GM19351 (cell line): ENCODE measurements around the gene NR1D1.

ENCODE experiments used
- ATAC-seq: cut with Tn5 transposase; IDR thresholded peaks from one replicate; pipeline ENCODE4 v1.9.1; 2021; ENCODE audit warnings: mild to moderate bottlenecking, moderate library complexity; ENCODE audit not compliant: unreplicated experiment

The NR1D1 gene

DNA sequence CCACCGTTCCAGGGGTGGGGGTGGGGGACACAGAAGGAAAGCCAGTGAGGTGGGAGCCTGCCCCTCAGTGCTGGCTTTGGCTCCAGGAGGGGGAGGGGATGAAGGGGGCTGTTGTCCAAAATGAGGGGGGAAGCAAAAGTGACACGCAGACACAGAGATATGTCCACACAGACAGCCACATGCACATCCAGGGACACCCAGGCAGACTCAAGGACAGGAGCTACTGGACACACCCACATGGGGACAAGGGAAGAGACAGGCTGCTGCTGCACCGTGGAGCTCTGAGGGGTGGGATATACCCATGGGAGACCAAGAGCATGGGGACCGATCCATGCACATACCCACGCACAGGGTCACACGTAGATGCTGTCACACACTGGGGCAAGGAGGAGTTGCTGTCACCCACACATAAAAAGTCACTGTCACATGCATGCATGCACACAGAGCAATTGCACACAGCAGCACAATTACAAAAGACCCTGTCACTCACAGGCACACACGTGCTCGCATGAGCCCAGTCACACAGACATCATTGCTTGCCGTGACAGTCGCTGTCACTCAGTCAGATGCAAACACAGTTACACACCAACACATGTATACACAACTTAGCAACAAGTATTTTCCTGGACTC, 36.4 kb downstream of the NR1D1 start:
- no peak for ATAC-seq

DNA sequence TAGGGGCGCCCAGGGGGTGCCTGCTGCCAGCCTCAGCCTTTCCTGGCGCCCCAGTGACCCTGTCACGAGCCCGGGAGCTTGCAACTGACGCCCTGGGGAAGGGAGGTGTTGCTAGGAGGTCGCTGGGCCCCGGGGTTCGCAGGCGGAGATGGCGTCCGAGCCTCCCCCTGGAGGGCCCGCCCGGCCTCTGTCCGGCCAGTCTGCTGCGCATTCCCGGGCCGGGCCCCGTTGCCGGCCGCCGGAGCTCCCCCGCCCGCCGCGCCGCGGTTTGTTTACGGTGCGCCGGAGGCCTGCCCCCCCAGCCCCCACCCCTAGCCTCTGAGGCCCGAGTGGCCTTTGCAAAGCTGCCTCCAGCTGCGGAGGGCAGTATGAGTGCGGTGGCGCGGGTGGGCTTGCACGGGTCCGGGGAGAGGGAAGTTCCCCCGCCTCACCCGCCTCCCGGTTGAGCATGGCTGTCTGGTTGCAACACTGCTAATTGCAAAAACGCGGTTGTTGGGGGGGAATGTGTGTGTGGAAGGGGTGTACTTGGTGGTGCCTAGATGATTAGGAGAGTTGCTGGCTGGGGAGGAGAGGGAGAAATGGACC, 37.1 kb downstream of the NR1D1 start:
- peak; percentile 20 for ATAC-seq

GRCh38 chr17:40062329-40063186, 37.8 kb downstream of the NR1D1 start, which contains the start of gene THRA:
TSS of gene THRA (plus strand) at chr17:40062965. CDS start at chr17:40074489, 11,524 bp downstream.
- peak; percentile 51 for ATAC-seq

DNA sequence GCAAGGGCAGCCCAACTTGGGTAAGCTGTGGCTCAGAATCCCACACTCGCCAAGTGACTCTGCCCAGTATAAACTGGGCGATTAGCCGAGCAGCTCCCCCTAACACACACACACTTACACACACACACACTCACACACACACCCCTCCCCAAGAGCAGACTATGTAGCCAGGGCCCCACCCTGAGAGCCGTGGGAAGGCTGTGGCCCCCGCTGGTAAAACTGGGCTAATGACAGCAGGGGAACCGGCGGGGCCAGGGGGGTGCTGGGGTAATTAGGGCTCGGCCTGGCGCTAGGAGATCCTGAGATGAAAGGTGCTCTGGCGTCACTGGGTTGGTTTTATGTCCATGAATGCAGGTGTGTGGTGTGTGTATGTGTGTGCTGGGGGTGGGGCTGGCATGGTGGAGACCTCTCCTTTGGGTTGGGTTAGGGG, 38.8 kb downstream of the NR1D1 start:
- ATAC-seq: no peak

- ATAC-seq: no peak
These were observed 39.3 kb downstream of the NR1D1 start for GRCh38 chr17:40060887-40061608.

DNA sequence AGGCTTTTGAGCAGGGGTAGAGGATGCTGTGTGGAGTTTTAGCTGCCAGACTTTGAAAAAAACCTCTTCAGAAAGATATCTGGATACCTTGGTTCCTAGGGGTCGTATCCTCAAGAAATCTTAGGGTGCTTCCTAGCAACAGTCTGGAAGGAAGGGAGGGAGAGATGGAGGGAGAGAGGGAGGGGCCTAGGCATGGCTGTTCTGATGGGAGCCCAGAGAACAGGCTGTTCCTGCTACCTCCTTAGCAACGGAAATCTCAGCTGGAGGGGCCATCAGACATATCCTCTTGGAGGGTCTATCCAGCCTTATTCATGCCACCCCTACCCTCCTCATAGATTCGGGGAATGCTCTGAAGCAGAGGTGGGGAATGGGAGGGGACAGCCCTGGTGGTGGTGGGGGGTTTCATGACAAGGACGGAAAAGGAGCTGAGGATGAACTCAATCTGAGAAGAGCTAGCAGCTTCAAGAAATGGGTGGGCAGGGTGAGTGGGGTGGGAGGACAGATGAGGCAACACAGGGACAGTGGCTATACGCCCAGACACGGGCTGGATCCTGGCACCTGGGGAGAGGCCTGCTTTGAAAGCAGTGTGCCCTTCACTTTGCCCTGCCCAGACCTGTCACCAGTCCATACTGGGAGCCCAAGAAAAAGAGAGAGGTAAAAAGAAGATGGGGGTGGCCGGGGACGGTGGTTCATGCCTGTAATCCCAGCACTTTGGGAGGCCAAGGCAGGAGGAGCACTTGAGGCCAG, 40.5 kb downstream of the NR1D1 start:
- no peak for ATAC-seq

DNA sequence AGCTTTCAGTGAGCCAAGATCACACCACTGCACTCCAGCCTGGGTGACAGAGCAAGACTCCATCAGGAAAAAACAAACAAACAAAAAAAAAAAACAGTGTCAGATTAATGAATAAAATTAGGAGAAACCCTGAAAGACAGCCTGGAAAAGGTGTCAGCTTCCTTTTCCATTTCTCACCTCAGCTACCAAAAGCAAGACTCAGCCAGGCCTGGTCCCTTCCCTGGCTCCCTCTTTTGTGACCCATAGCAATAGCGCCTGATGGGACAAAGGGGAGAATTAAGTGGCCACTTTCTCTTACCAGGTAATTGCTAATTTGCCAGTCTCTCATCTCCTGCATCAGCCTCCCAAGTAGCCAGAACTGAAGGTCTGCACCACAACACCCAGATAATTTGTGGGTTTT, 41.5 kb downstream of the NR1D1 start:
- no peak for ATAC-seq

GRCh38 chr17:40058186-40058784, 42.1 kb downstream of the NR1D1 start:
- ATAC-seq: no peak

GRCh38 chr17:40056379-40057015, 43.9 kb downstream of the NR1D1 start:
- ATAC-seq: no peak
